ENCODE measurements around the gene MRNIP. TPM values are rescaled to one million over a fixed set of nuclear protein-coding genes. Genes with fewer than 3 reads are reported as not detected.

Gene MRNIP
- total and polyA plus RNA-seq, 2 of the 8 experiments (the other 6 are each of a cell fraction or from before 2014, with no cell fraction given), result 29.6 TPM

DNA sequence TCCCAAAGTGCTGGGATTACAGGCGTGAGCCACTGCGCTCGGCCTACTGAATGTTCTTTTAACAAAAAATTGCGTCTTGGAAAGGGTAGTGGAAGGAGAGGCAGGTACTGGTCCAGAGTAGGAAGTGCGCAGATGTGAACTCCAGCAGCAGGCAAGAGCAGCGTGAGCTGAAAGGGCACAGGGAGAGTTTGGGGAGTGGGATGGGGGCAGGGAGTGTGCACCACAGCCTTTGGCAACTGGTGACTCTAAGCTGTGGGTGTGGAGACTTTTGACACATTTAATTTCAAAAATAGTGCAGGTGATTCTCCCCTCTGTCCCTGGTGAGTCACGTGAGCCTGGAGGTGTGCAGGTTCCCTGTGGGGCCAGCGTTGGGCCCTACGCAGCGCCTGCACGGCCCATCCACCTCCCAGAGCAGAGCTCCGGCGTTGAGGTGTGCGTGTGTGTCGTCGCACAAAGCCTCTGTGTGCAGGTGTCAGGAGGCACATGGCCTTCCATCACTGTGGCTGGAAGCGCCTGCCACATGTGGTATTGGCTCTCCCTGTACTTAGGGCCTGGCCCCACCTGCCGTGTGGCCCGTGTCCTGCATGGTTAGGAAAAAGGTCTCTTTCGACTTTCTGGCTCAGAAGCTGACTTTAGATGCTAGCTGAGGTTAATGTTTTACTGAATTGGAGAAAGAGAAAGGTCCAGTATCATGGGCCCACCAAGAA is 26.4 kb downstream of the MRNIP start:
- Histone ChIP-seq H4K20me1 (replicated peaks in 1 of 2; ENCODE audit: control insufficient read depth in 1 of 2, insufficient read depth in 2 of 2, low read length in 2 of 2) (peaks cover 4 to 10% of the 10 kb centered on the region in 2 experiments), H3K4me2 (ENCODE audit: insufficient read depth in 1 of 2, low read depth in 2 of 2, low read length in 2 of 2) (no peak overlapping the region), H2BK20ac (ENCODE audit: low read length) (no peak overlapping the region), H3K79me1 (ENCODE audit: low read depth, low read length) (no peaks in the 10 kb centered on the region; the same call in 1 of the 2 replicates), H2BK120ac (replicated peaks; ENCODE audit: low read depth, low read length) (no peak overlapping the region), H2BK12ac (ENCODE audit: low read depth, low read length) (no peak overlapping the region), H3K56ac (replicated peaks; ENCODE audit: insufficient read length, low read depth, low read length) (no peak overlapping the region), H3K4ac (replicated peaks; ENCODE audit: insufficient read length, low read depth, low read length) (no peak overlapping the region), H2AK5ac (ENCODE audit: low read depth, low read length) (no peak overlapping the region), H3K9ac (replicated peaks in 1 of 4; ENCODE audit: extremely low read depth in 1 of 4, low read depth in 3 of 4, low read length in 3 of 4) (no peak overlapping the region), H3K4me3 (ENCODE audit: extremely low read depth in 1 of 4, insufficient read depth in 2 of 4, low read depth in 3 of 4, low read length in 4 of 4) (no peak overlapping the region), H3K27me3 (replicated peaks in 1 of 4; ENCODE audit: control insufficient read depth in 3 of 4, extremely low read depth in 1 of 4, insufficient read depth in 3 of 4, low read length in 3 of 4) (no peaks in the 10 kb centered on the region), H3K23me2 (ENCODE audit: low read depth, low read length) (no peaks in the 10 kb centered on the region), H2AFZ (ENCODE audit: low read length) (no peak overlapping the region), H3K9me3 (ENCODE audit: insufficient read depth in 2 of 2, low read depth in 1 of 2, low read length in 1 of 2) (no peaks in the 10 kb centered on the region; a peak in 1 of 4 replicates), H2BK15ac (ENCODE audit: low read length) (no peak overlapping the region), H3K79me2 (ENCODE audit: control insufficient read depth in 1 of 2, insufficient read depth in 2 of 2, low read length in 2 of 2) (no peaks in the 10 kb centered on the region), H3K27ac (ENCODE audit: low read depth, low read length) (no peak overlapping the region), H3K14ac (ENCODE audit: insufficient read length) (no peak overlapping the region), H2BK5ac (ENCODE audit: low read depth, low read length) (no peak overlapping the region), H4K8ac (ENCODE audit: extremely low read depth, insufficient read depth, low read length) (no peak overlapping the region), H4K91ac (replicated peaks; ENCODE audit: insufficient read length, low read length) (no peak overlapping the region), H3K4me1 (replicated peaks in 1 of 4; ENCODE audit: control insufficient read depth in 3 of 4, insufficient read depth in 4 of 4, low read length in 3 of 4) (peaks cover 0 to 3% (median 1%) of the 10 kb centered on the region in 4 experiments; a peak in 4 of 7 replicates), H3K18ac (ENCODE audit: extremely low read depth, low read length) (no peak overlapping the region; the same call in 1 of the 2 replicates), H3K23ac (ENCODE audit: insufficient read length) (no peak overlapping the region), H4K5ac (ENCODE audit: insufficient read length, low read depth, low read length) (no peak overlapping the region), H3K36me3 (ENCODE audit: control insufficient read depth in 2 of 4, insufficient read depth in 4 of 4, low read length in 3 of 4) (peaks cover 23 to 67% (median 49%) of the 10 kb centered on the region in 4 experiments)
- CTCF ChIA-PET (ENCODE audit: partially characterized antibody), result interaction anchor here (0.9 to 1.9 kb wide), 8 partner anchors 11 to 497 kb away, joined by 3 to 8 read pairs (median 3); no protein-coding TSS in a partner anchor
- FAIRE-seq (no peak), DNase-seq (ENCODE audit: low read depth in 1 of 2, low spot score in 2 of 2) (no peak)
- TF ChIP-seq CEBPB (IDR thresholded peaks at IDR 0.05; ENCODE audit: low read depth, low read length) (no peak), HDAC2 (IDR thresholded peaks at IDR 0.05; ENCODE audit: borderline replicate concordance in 1 of 2, low read depth in 2 of 2, low read length in 2 of 2) (no peak), YY1 (IDR thresholded peaks at IDR 0.05; ENCODE audit: low read depth, low read length) (no peak)
- TF ChIP-seq, protein P1, sequence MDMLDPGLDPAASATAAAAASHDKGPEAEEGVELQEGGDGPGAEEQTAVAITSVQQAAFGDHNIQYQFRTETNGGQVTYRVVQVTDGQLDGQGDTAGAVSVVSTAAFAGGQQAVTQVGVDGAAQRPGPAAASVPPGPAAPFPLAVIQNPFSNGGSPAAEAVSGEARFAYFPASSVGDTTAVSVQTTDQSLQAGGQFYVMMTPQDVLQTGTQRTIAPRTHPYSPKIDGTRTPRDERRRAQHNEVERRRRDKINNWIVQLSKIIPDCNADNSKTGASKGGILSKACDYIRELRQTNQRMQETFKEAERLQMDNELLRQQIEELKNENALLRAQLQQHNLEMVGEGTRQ (IDR thresholded peaks at IDR 0.05; ENCODE audit: low read length), result no peak
- 94% methylated on average over 20 of the region's 20 CpGs; no CpG with 5 or more reads in 1 of the 2 experiments for WGBS, 2 experiments (ENCODE audit: extremely low coverage in 1 of 2, insufficient coverage in 1 of 2, insufficient read length in 1 of 2, insufficient replicate concordance in 2 of 2, low coverage in 1 of 2, low lambda C conversion rate in 2 of 2, missing lambda C conversion rate in 1 of 2)
- POLR2A ChIA-PET (ENCODE audit: partially characterized antibody), result interaction anchor here (0.6 to 5.7 kb wide), 7 partner anchors 8 to 86 kb away, joined by 3 to 47 read pairs (median 6); partner anchors contain the start of gene SQSTM1

Measured in H1 (cell line).